Skeletal muscle satellite cell (primary cell): ENCODE results near the gene GIPC3. TPM values are rescaled to one million over a fixed set of nuclear protein-coding genes. Genes with fewer than 3 reads are reported as not detected.

Source experiments
- H3K27me3 ChIP-seq: 2 replicates; pipeline ENCODE4 v1.7.0; 2013; ENCODE audit warnings: low read length; ENCODE audit not compliant: control insufficient read depth, insufficient read depth
- H3K36me3 ChIP-seq: 2 replicates; pipeline ENCODE4 v1.7.0; 2013; ENCODE audit warnings: mild to moderate bottlenecking, control low read depth, low read length; ENCODE audit not compliant: insufficient read depth
- H3K4me1 ChIP-seq: 2 replicates; pipeline ENCODE4 v1.7.0; 2013; ENCODE audit warnings: low read length; ENCODE audit not compliant: control insufficient read depth, insufficient read depth
- H3K4me2 ChIP-seq: 2 replicates; pipeline ENCODE4 v1.7.0; 2013; ENCODE audit warnings: mild to moderate bottlenecking, low read length
- H3K4me3 ChIP-seq: 2 replicates; pipeline ENCODE4 v1.7.0; 2013; ENCODE audit warnings: low read length
- H3K9ac ChIP-seq: 2 replicates; pipeline ENCODE4 v1.7.0; 2013; ENCODE audit warnings: mild to moderate bottlenecking, low read depth, low read length, moderate library complexity
- H3K9me3 ChIP-seq: replicated peaks from 2 replicates; pipeline ENCODE4 v1.7.0; 2013; ENCODE audit warnings: mild to moderate bottlenecking, control low read depth, low read length
- total RNA-seq: library from RNA; depleted of rRNA; stranded (reverse); fragments of >200 nt; gene quantifications from 2 replicates; pipeline ENCODE4 v1.2.3, GENCODE V29; 2012; rRNA removed

Gene GIPC3, protein sequence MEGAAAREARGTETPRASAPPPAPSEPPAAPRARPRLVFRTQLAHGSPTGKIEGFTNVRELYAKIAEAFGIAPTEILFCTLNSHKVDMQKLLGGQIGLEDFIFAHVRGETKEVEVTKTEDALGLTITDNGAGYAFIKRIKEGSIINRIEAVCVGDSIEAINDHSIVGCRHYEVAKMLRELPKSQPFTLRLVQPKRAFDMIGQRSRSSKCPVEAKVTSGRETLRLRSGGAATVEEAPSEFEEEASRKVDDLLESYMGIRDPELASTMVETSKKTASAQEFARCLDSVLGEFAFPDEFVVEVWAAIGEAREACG
- under 0.01 TPM in 1 of 2 replicates, not detected in the other for total RNA-seq

DNA sequence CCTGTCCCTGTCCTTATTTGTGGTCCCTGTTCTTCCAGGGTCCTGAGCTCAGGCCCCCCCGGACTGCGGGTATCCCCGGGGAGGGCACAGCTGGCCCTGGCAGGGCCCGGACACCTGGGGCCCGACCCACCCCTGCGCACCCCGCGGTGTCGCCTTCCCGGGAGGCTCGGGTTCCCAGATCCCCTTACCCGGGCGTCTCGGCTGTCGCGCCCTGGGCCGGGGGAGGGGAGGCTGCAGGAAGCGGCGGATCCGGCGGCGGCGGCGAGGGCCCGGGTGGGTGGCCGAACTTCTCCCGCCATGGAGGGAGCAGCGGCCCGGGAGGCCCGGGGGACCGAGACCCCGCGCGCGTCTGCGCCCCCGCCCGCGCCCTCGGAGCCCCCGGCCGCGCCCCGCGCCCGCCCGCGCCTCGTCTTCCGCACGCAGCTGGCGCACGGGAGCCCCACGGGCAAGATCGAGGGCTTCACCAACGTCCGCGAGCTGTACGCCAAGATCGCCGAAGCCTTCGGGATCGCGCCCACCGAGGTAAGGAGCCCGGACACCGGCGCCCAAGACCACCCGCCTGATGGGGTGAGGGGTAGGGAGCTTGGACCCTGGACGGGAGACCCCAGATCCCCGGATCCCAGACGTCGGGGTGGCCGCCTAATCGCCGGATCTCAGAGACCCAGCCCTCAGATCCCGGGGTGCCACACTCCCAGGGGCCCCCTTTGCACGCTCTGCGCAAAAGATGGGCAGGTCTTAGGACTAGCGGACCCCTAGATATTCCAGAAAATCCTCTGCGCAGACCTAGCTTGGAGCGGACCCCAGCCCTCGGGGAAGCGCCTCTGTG lies at the start of gene GIPC3:
GIPC3 (plus strand) TSS at position 178 of the 826 bp plus-strand sequence; CDS start at position 298, 120 bp downstream.
- Histone ChIP-seq H3K4me3 (peak within 1 kb of the TSS; percentile 23), H3K9ac (no peak within 1 kb of the TSS)

DNA sequence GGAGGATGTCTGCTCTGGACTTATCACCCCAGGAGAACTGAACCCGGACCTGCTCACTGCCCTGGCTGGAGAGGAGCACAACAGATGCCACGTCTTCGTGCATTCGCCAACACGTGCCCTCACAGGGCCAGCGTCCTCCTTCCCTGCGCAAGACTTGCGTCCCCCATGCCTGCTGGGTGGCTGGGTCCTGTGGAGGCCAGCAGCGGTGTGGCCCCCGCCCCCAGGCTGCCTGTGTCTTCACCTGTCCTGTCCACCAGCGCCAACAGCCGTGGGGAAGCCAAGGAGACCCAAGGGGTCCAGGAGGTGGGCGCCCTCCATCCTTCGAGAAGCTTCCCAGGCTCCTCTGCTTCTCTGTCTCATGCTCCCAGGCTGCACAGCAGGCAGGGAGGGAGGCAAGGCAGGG lies 49.7 kb upstream of the GIPC3 start:
- Histone ChIP-seq H3K4me2 (no peak overlapping the region), H3K9me3 (no peaks in the 10 kb centered on the region), H3K36me3 (peaks cover 48% of the 10 kb centered on the region), H3K27me3 (no peaks in the 10 kb centered on the region), H3K4me3 (no peak overlapping the region), H3K9ac (no peak overlapping the region), H3K4me1 (peaks cover 5% of the 10 kb centered on the region)

More for the DNA sequence above, at the start of gene GIPC3:
- Histone ChIP-seq H3K36me3 (no peaks in the 10 kb centered on the region), H3K4me2 (peak within 1 kb of the TSS; percentile 55), H3K27me3 (peaks cover 25% of the 10 kb centered on the region), H3K9me3 (no peaks in the 10 kb centered on the region), H3K4me1 (peaks cover 10% of the 10 kb centered on the region)

DNA sequence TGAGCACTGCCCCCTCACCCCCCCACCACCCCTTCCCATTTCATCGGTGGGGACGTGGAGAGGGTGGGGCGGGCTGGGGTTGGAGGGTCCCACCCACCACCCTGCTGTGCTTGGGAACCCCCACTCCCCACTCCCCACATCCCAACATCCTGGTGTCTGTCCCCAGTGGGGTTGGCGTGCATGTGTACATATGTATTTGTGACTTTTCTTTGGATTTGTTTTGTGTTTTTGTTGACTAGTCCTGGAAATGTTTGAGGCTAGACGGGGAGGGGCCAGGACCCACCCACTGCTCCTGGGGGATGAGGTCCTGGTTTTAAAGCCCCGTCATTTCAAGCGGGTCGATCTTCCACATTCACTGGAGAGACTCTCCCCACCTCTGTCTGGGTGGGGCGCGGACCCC lies 49.3 kb upstream of the GIPC3 start:
- Histone ChIP-seq H3K4me2 (no peak overlapping the region), H3K4me3 (no peak overlapping the region), H3K9ac (no peak overlapping the region), H3K4me1 (peaks cover 5% of the 10 kb centered on the region), H3K9me3 (no peaks in the 10 kb centered on the region), H3K27me3 (no peaks in the 10 kb centered on the region), H3K36me3 (peaks cover 43% of the 10 kb centered on the region)

GRCh38 chr19:3536429-3537100 lies 48.7 kb upstream of the GIPC3 start:
- H3K4me3 ChIP-seq: no peak overlapping the region
- no peaks in the 10 kb centered on the region for H3K9me3 ChIP-seq
- peaks cover 38% of the 10 kb centered on the region for H3K36me3 ChIP-seq
- no peaks in the 10 kb centered on the region for H3K27me3 ChIP-seq
- H3K9ac ChIP-seq: no peak overlapping the region
- no peak overlapping the region for H3K4me2 ChIP-seq
- H3K4me1 ChIP-seq: peaks cover 5% of the 10 kb centered on the region

- no peak overlapping the region for H3K9ac ChIP-seq
- H3K4me1 ChIP-seq: peaks cover 5% of the 10 kb centered on the region
- H3K9me3 ChIP-seq: no peaks in the 10 kb centered on the region
- H3K4me3 ChIP-seq: no peak overlapping the region
- H3K4me2 ChIP-seq: no peak overlapping the region
- H3K36me3 ChIP-seq: peaks cover 37% of the 10 kb centered on the region
- H3K27me3 ChIP-seq: no peaks in the 10 kb centered on the region
Observed at GRCh38 chr19:3537101-3537437, 48.2 kb upstream of the GIPC3 start.

- Histone ChIP-seq H3K9me3 (no peaks in the 10 kb centered on the region), H3K4me1 (peaks cover 5% of the 10 kb centered on the region), H3K36me3 (peaks cover 33% of the 10 kb centered on the region), H3K4me2 (no peak overlapping the region), H3K4me3 (no peak overlapping the region), H3K9ac (no peak overlapping the region), H3K27me3 (no peaks in the 10 kb centered on the region)
Observed at GRCh38 chr19:3537438-3538240, 47.6 kb upstream of the GIPC3 start.

GRCh38 chr19:3538258-3538929 lies 46.9 kb upstream of the GIPC3 start:
- H3K4me1 ChIP-seq: peaks cover 5% of the 10 kb centered on the region
- peaks cover 28% of the 10 kb centered on the region for H3K36me3 ChIP-seq
- no peaks in the 10 kb centered on the region for H3K9me3 ChIP-seq
- H3K27me3 ChIP-seq: no peaks in the 10 kb centered on the region
- no peak overlapping the region for H3K4me3 ChIP-seq
- no peak overlapping the region for H3K4me2 ChIP-seq
- no peak overlapping the region for H3K9ac ChIP-seq

GRCh38 chr19:3538965-3539755 lies 46.1 kb upstream of the GIPC3 start, which contains the start of gene TEKTIP1:
Gene TEKTIP1, plus strand, starts transcription at chr19:3539174. Its CDS starts 4 bp downstream, at chr19:3539178.
- no peaks in the 10 kb centered on the region for H3K9me3 ChIP-seq
- H3K9ac ChIP-seq: no peak within 1 kb of the TSS
- H3K4me1 ChIP-seq: peaks cover 5% of the 10 kb centered on the region
- no peak within 1 kb of the TSS for H3K4me2 ChIP-seq
- no peak within 1 kb of the TSS for H3K4me3 ChIP-seq
- no peaks in the 10 kb centered on the region for H3K27me3 ChIP-seq
- H3K36me3 ChIP-seq: peaks cover 22% of the 10 kb centered on the region

- H3K4me1 ChIP-seq: peaks cover 5% of the 10 kb centered on the region
- H3K27me3 ChIP-seq: no peaks in the 10 kb centered on the region
- H3K9me3 ChIP-seq: no peaks in the 10 kb centered on the region
- H3K36me3 ChIP-seq: peaks cover 16% of the 10 kb centered on the region
- no peak overlapping the region for H3K4me3 ChIP-seq
- no peak overlapping the region for H3K9ac ChIP-seq
- no peak overlapping the region for H3K4me2 ChIP-seq
Observed at GRCh38 chr19:3539756-3540118, 45.5 kb upstream of the GIPC3 start.
